Stomach (tissue), 9 donors: ENCODE measurements around the gene CDC42EP5. TPM values are rescaled to one million over a fixed set of nuclear protein-coding genes. Genes with fewer than 3 reads are reported as not detected.

Experiments
- DNase-seq, 2 donors: peaks; one replicate each; pipeline versions ENCODE4 v3.0.0 to v3.0.0-alpha.2; 2013 to 2019
- H3K27ac ChIP-seq, 5 donors: fragments of 200-600 bp in 4 of 5; sonication (generic) in 4 of 5; one replicate each; pipeline ENCODE4 v1.5.1; 2013 to 2019; ENCODE audit warnings: mild to moderate bottlenecking in 1 of 5, moderate library complexity in 1 of 5
- H3K27me3 ChIP-seq, 3 donors: fragments of 200-600 bp; sonication (generic); one replicate each; pipeline ENCODE4 v1.5.1; 2017 to 2019; ENCODE audit warnings: mixed run types in 1 of 3
- H3K36me3 ChIP-seq, 4 donors: fragments of 200-600 bp; sonication (generic); 1 replicate in 3 of 4; 2 replicates in 1 of 4; pipeline ENCODE4 v1.5.1; 2016 to 2019
- H3K4me1 ChIP-seq, 4 donors: fragments of 200-600 bp; sonication (generic); one replicate each; pipeline ENCODE4 v1.5.1; 2016 to 2019
- H3K4me3 ChIP-seq, 4 donors: fragments of 200-600 bp; sonication (generic) in 3 of 4; one replicate each; pipeline ENCODE4 v1.5.1; 2016 to 2019; ENCODE audit warnings: mild to moderate bottlenecking in 1 of 4
- H3K9me3 ChIP-seq, 4 donors: fragments of 200-600 bp; sonication (generic); one replicate each; pipeline ENCODE4 v1.5.1; 2016 to 2019
- EP300 ChIP-seq: sonication (generic); formaldehyde crosslinking; IDR thresholded peaks from one replicate; pipeline ENCODE4 v1.6.1; 2017; ENCODE audit warnings: antibody characterized with exemption
- POLR2A ChIP-seq, 4 donors: fragments of 450-650 bp; IDR thresholded peaks; one replicate each; pipeline ENCODE4 v1.6.1; 2016; ENCODE audit warnings: antibody characterized with exemption in 4 of 4, control low read depth in 2 of 4, mild to moderate bottlenecking in 1 of 4, moderate library complexity in 1 of 4
- POLR2AphosphoS5 ChIP-seq, 3 donors: sonication (generic); formaldehyde crosslinking; IDR thresholded peaks; one replicate each; pipeline ENCODE4 v1.6.1; 2016; ENCODE audit warnings: antibody characterized with exemption in 3 of 3
- WGBS, 5 donors: extraction: QIAGEN DNeasy Blood & Tissue Kit in 3 of 5; methylation state at CpG; one replicate each; pipeline versions ENCODE4 v1.1.5 to v1.1.7; 2013 to 2018; 5-methylcytosine and 5-hydroxymethylcytosine counted together
- intact Hi-C: fragments of 100-400 bp; cut with DNase I; formaldehyde crosslinking; loops from one replicate; pipeline ENCODE4 v1.15.1; 2023; ENCODE audit warnings: low total_unique reads
- polyA plus RNA-seq, 3 donors: library from polyadenylated mRNA; stranded (reverse); fragments of 200-250 nt; gene quantifications; one replicate each; pipeline ENCODE4 v1.2.3, GENCODE V29; 2013
- total RNA-seq, 5 donors: library from RNA; depleted of rRNA; stranded (reverse); fragments of >200 nt; gene quantifications; one replicate each; pipeline versions ENCODE4 v1.1.0 to v1.2.3, GENCODE V29; 2014 to 2016
- TF ChIP-seq, protein P1 (sequence below), 7 experiments: fragments of 450-650 bp in 4 of 7; fragments of 200-600 bp in 3 of 7; sonication (generic) in 3 of 7; IDR thresholded peaks; one replicate each; pipeline ENCODE4 v1.5.1; 2016 to 2019; ENCODE audit warnings: antibody characterized with exemption in 7 of 7, control low read depth in 2 of 7, mild to moderate bottlenecking in 1 of 7
- donor health status: healthy with polysubstance abuse.
- donor health status: Bipolar disorder and iron deficiency.
- donor health status: healthy.

CDC42EP5 gene
- total and polyA plus RNA-seq, 8 donors, result 0.89 to 699 (median 29.7) TPM; not detected in 1

DNA sequence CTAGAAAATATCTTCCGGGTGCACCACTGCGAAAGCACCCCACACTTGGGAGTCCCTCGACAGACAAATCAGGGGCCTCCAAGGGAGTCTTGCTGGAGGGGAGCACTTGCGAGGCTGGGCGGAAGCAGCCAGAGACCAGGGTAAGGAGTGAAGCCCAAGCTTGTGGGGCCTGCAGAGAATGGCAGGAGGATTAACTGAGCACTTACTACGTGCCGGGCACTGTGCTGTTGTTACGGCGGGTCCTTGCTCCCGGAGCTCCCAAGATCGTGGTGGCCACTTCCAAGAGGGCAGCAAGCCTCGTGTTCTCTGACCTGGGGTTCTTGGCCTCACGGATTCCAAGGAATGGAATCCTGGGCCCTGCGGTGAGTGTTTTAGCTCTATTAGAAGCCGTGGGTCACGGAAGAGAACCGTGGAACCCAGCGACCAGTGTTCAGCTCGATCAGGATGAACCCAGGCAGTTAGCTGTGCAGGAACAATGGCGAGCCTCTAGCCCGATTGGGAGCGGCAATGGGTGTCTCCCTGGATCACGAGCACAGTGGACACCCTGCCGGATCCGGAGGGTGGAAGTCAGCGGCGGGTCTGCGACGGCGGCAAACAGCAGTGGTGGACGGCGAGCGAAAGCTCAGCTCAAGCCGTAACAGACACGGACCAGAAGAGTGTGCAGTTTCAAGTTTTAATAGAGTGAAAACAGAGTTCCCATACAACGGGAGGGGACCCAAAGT is 48.3 kb downstream of the CDC42EP5 start:
- TF ChIP-seq POLR2AphosphoS5 (IDR thresholded peaks at IDR 0.05), result no peak
- no peak for TF ChIP-seq EP300
- TF ChIP-seq POLR2A (IDR thresholded peaks at IDR 0.05), result no peak
- TF ChIP-seq, protein P1, sequence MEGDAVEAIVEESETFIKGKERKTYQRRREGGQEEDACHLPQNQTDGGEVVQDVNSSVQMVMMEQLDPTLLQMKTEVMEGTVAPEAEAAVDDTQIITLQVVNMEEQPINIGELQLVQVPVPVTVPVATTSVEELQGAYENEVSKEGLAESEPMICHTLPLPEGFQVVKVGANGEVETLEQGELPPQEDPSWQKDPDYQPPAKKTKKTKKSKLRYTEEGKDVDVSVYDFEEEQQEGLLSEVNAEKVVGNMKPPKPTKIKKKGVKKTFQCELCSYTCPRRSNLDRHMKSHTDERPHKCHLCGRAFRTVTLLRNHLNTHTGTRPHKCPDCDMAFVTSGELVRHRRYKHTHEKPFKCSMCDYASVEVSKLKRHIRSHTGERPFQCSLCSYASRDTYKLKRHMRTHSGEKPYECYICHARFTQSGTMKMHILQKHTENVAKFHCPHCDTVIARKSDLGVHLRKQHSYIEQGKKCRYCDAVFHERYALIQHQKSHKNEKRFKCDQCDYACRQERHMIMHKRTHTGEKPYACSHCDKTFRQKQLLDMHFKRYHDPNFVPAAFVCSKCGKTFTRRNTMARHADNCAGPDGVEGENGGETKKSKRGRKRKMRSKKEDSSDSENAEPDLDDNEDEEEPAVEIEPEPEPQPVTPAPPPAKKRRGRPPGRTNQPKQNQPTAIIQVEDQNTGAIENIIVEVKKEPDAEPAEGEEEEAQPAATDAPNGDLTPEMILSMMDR (IDR thresholded peaks at IDR 0.05), result no peak
- Histone ChIP-seq H3K4me1 (peaks cover 0 to 11% (median 10%) of the 10 kb centered on the region in 4 donors), H3K4me3 (no peak overlapping the region), H3K27ac (no peak overlapping the region), H3K27me3 (peaks cover 3 to 97% (median 49%) of the 10 kb centered on the region in 3 donors), H3K36me3 (no peaks in the 10 kb centered on the region), H3K9me3 (no peaks in the 10 kb centered on the region)
- WGBS, 5 donors, result 84 to 94% (median 92%) methylated on average over 34 to 36 of the region's 36 CpGs
- intact Hi-C loops, result no loop called here
- no peak for DNase-seq

DNA sequence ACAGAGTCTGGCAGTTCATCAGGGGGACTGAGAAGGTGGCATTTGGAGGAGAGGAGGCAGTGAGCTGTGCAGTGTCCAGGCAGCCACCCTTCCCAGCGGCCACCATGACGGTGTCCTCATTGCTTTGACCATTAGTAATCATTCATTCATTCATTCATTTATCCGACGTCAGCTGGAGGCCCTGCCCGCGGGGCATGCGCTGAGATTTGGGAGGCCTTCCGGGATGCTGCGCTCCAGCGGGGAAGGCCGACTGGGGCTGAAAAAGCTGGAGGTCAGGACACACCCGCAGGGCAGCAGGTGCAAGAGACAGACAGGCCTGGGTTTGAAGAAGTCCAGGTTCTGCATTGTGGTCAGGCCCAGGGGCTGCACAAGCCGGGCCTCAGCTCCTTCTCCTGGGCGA is 48.9 kb downstream of the CDC42EP5 start:
- no peak for DNase-seq
- Histone ChIP-seq H3K9me3 (no peaks in the 10 kb centered on the region), H3K27ac (no peak overlapping the region), H3K4me1 (peaks cover 0 to 11% (median 10%) of the 10 kb centered on the region in 4 donors), H3K36me3 (no peaks in the 10 kb centered on the region), H3K4me3 (no peak overlapping the region), H3K27me3 (peaks cover 3 to 97% (median 47%) of the 10 kb centered on the region in 3 donors)
- intact Hi-C loops, result no loop called here
- WGBS, 5 donors, result 79 to 91% (median 87%) methylated on average over 12 to 14 of the region's 14 CpGs
- no peak for TF ChIP-seq POLR2A (IDR thresholded peaks at IDR 0.05)
- TF ChIP-seq POLR2AphosphoS5 (IDR thresholded peaks at IDR 0.05), result no peak
- TF ChIP-seq, protein P1 (IDR thresholded peaks at IDR 0.05), result no peak
- no peak for TF ChIP-seq EP300

DNA sequence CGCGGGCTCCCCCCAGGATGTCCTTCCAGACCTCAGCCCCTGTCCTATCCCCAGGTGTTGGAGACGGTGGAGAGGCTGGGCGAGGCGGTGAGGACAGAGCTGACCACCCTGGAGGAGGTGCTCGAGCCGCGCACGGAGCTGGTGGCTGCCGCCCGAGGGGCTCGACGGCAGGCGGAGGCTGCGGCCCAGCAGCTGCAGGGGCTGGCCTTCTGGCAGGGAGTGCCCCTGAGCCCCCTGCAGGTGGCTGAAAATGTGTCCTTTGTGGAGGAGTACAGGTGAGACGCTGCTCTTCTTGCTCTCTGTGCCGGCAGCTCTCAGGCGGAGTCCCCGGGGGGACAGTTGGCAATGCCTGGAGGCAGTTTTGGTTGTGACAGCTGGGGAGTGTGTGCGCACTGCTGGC is 51.0 kb downstream of the CDC42EP5 start:
- no peak overlapping the region for H3K27ac ChIP-seq
- no peak for DNase-seq
- peaks cover 0 to 26% (median 12%) of the 10 kb centered on the region in 4 donors for H3K4me1 ChIP-seq
- no peaks in the 10 kb centered on the region for H3K36me3 ChIP-seq
- H3K27me3 ChIP-seq, result peaks cover 7 to 98% (median 61%) of the 10 kb centered on the region in 3 donors
- no peaks in the 10 kb centered on the region for H3K9me3 ChIP-seq
- no peak overlapping the region for H3K4me3 ChIP-seq
- no peak for TF ChIP-seq POLR2AphosphoS5 (IDR thresholded peaks at IDR 0.05)
- no peak for TF ChIP-seq POLR2A (IDR thresholded peaks at IDR 0.05)
- TF ChIP-seq, protein P1 (IDR thresholded peaks at IDR 0.05), result no peak
- TF ChIP-seq EP300, result no peak
- WGBS, 5 donors, result 74 to 85% (median 79%) methylated on average over 5 to 20 of the region's 20 CpGs
- intact Hi-C loops, result no loop called here

DNA sequence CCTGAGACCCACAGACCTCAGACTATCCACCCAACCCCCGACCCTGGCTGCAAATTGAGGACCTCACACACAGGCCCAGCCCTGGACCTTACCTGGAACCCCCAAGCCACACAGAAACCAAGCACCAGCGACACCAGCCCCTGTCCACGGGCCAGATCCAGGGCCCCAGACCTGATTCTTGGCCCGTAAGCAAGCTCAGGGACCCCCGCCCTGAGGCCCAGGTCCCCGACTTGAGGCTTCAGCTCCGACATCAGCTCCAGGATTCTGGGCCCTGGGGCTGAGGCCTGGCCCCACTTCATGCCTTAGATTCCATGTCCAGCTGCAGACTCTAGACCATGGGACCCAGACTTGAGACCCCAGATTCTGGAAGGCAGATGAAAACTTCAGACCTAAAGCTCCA is 51.6 kb downstream of the CDC42EP5 start:
- Histone ChIP-seq H3K4me1 (peaks cover 0 to 26% (median 14%) of the 10 kb centered on the region in 4 donors), H3K27ac (peak overlapping the region in 1 of 5 donors; percentile 42), H3K4me3 (no peak overlapping the region), H3K27me3 (peaks cover 13 to 100% (median 67%) of the 10 kb centered on the region in 3 donors), H3K9me3 (no peaks in the 10 kb centered on the region), H3K36me3 (no peaks in the 10 kb centered on the region)
- 74 to 83% (median 82%) methylated on average over 5 to 7 of the region's 7 CpGs for WGBS, 5 donors
- intact Hi-C loops, result no loop called here
- peak in 1 of 2 donors; percentile 22 for DNase-seq
- TF ChIP-seq EP300 (no peak), POLR2A (IDR thresholded peaks at IDR 0.05) (no peak), POLR2AphosphoS5 (IDR thresholded peaks at IDR 0.05) (no peak)
- TF ChIP-seq, protein P1 (IDR thresholded peaks at IDR 0.05), result no peak
